ENCODE results near the gene BAK1.

Gene BAK1

DNA sequence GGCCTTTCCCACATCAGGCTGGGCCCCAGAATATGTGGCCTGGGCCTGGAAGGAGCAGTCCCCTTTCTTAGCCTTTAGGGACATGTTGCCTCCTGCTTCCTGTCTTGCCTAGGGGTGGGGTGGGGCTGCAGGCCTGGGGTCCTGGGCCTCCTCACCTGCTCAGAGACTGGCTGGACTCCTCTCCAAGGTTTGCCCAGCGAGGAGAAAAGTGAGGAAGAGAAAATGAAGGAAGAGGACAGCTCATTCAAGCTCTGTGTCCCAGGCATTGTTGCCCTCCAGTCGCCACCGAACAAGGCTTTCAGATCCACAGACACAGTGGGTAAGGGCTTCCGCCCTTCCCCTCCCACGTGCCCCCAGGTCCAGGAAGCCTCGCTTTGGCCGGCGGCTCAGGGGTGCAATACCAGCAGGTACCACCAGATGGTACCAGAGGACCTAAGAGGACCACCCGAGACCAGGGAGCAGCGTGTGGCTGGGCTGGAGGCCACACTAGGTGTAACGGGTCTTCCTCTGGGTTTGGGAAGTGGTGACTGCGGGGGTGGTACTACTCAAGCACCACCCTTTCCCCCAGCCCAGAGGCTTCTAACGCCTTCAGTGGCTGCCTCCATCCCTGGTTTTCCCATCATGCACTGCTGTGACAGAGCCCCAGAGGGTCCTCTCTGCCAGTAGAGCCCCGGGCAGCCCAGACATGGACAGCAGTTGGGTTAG, 5.5 kb upstream of the BAK1 start:
- DNase-seq (ENCODE audit: insufficient read length, low spot score) (peak; percentile 83), FAIRE-seq (no peak)
- TF ChIP-seq, protein P1, sequence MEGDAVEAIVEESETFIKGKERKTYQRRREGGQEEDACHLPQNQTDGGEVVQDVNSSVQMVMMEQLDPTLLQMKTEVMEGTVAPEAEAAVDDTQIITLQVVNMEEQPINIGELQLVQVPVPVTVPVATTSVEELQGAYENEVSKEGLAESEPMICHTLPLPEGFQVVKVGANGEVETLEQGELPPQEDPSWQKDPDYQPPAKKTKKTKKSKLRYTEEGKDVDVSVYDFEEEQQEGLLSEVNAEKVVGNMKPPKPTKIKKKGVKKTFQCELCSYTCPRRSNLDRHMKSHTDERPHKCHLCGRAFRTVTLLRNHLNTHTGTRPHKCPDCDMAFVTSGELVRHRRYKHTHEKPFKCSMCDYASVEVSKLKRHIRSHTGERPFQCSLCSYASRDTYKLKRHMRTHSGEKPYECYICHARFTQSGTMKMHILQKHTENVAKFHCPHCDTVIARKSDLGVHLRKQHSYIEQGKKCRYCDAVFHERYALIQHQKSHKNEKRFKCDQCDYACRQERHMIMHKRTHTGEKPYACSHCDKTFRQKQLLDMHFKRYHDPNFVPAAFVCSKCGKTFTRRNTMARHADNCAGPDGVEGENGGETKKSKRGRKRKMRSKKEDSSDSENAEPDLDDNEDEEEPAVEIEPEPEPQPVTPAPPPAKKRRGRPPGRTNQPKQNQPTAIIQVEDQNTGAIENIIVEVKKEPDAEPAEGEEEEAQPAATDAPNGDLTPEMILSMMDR (IDR thresholded peaks at IDR 0.05; ENCODE audit: insufficient read depth, missing control alignments) = peak; percentile 83

DNA sequence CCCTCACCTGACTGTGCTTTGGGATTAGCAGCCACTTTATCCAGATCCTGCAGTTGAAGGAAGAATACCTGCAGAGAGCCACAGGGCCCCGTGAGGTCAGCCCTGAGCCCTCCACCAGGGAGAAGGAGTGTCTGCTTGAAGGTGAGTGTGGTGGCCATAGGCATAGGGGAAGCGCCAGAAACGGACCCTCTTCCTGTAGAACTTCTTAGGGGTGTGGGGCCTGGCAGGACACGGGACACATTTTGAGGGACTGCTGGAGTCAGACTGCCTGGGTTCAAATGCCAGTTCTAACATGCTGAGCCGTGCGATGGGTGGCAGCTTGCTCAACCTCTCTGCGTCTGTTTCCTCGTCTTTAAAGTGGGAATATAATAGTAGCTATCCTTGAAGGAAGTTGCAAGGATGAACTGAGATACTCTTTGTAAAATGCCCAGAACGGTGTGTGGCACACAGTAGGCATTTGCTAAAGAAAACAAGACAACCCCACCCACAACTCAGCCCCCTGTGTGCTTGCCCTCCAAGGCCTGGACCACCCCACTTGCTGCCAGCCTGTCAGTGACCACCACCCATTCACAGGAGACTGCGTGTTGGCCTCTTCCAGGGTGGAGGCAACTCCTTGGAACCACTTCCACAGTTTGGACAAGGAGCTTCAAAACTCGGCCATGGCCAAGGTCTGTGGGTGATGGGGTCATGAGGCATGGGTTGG, 4.8 kb upstream of the BAK1 start:
- TF ChIP-seq, protein P1 (IDR thresholded peaks at IDR 0.05; ENCODE audit: insufficient read depth, missing control alignments) = no peak
- FAIRE-seq = no peak
- DNase-seq (ENCODE audit: insufficient read length, low spot score) = no peak

GRCh38 chr6:33583591-33584155, 3.6 kb upstream of the BAK1 start:
- TF ChIP-seq, protein P1 (IDR thresholded peaks at IDR 0.05; ENCODE audit: insufficient read depth, missing control alignments) = peak; percentile 27
- DNase-seq (ENCODE audit: insufficient read length, low spot score) (no peak), FAIRE-seq (no peak)

DNA sequence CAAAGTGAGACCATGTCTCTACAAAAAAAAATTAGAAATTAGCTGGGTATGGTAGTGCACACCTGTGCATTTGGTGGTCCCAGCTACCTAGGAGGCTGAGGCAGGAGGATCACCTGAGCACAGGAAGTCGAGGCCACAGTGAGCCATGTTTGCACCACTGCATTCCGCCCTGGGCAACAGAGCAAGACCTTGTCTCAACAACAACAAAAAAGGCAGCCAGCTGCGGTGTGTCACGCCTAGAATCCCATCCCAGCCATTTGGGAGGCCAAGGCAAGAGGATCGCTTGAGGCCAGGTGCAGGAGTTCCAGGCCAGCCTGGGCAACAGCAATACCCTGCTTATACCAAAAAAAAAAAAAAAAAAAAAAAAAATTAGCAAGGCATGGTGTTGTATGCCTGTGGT, 1.1 kb upstream of the BAK1 start:
- no peak for DNase-seq (ENCODE audit: insufficient read length, low spot score)
- FAIRE-seq = no peak
- TF ChIP-seq, protein P1 (IDR thresholded peaks at IDR 0.05; ENCODE audit: insufficient read depth, missing control alignments) = no peak

DNA sequence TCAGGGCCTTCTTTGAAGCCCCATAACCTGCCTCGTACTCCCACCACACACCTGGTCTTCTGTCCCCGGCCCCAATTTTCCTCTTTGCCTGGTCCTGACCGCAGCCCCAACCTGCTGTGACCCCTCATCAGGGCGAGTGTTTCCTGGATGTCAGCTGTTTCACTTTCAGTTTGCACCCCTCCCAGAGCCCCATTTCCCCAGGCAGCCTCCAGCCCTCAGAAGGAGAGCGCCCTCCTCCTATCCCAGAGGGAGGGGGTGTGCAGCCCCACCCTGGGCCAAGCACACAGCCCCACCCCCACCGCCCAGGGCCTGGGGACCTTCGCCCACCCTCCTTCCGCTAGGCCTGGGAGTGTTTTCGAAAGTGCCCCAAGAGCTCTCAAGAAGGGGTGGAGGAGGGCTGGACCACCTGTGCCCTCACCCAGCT, 1.5 kb downstream of the BAK1 start:
- TF ChIP-seq, protein P1 (IDR thresholded peaks at IDR 0.05; ENCODE audit: insufficient read depth, missing control alignments) = no peak
- DNase-seq (ENCODE audit: insufficient read length, low spot score) (no peak), FAIRE-seq (no peak)

- TF ChIP-seq, protein P1 (IDR thresholded peaks at IDR 0.05; ENCODE audit: insufficient read depth, missing control alignments) = no peak
- DNase-seq (ENCODE audit: insufficient read length, low spot score) (no peak), FAIRE-seq (no peak)
Observed at GRCh38 chr6:33578164-33578563, 1.9 kb downstream of the BAK1 start.

DNA sequence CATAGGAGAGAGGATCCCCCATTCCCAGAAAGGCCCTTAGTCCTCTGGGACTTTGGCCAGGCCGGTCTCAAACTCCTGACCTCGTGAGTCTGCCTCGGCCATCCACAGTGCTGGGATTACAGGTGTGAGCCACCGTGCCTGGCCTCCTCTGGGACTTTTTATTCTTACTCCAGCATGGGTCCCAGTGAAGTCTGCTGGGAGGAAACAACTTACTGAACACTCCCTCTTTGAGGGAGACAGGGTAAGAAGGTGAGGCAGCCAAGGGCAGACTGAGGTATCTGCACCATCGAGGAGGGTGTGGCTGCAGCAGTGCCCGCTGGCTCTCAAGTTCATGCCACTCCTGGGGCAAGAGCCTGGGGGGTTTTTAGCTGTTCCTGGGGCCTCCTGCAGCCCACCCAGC, 2.4 kb downstream of the BAK1 start:
- TF ChIP-seq, protein P1 (IDR thresholded peaks at IDR 0.05; ENCODE audit: insufficient read depth, missing control alignments) = no peak
- DNase-seq (ENCODE audit: insufficient read length, low spot score) = no peak
- no peak for FAIRE-seq
